Upper lobe of right lung (tissue), 1 donor: ENCODE results near the gene RAB11A. TPM values are rescaled to one million over a fixed set of nuclear protein-coding genes. Genes with fewer than 3 reads are reported as not detected.

ENCODE experiments used
- ATAC-seq: fragments of 200-7000 bp; cut with Tn5 transposase; one replicate; pipeline ENCODE4 v1.9.1; 2020; ENCODE audit warnings: mild to moderate bottlenecking, moderate library complexity
- DNase-seq: peaks from one replicate; pipeline ENCODE4 v3.0.0-alpha.2; 2020
- H3K27ac ChIP-seq: fragments of 200-600 bp; one replicate; pipeline ENCODE4 v1.8.0; 2022
- H3K27me3 ChIP-seq: fragments of 200-600 bp; one replicate; pipeline ENCODE4 v1.8.0; 2022; ENCODE audit warnings: mild to moderate bottlenecking
- H3K36me3 ChIP-seq: fragments of 200-600 bp; one replicate; pipeline ENCODE4 v1.8.0; 2022
- H3K4me1 ChIP-seq: fragments of 200-600 bp; one replicate; pipeline ENCODE4 v1.8.0; 2022
- H3K4me3 ChIP-seq: fragments of 200-600 bp; one replicate; pipeline ENCODE4 v1.8.0; 2022; ENCODE audit warnings: mild to moderate bottlenecking
- H3K9me3 ChIP-seq: fragments of 200-600 bp; one replicate; pipeline ENCODE4 v1.8.0; 2022
- CTCF ChIP-seq: fragments of 200-600 bp; IDR thresholded peaks from one replicate; pipeline ENCODE4 v1.8.0; 2022; ENCODE audit warnings: antibody characterized with exemption
- intact Hi-C: fragments of 100-400 bp; cut with DNase I; formaldehyde crosslinking; loops from one replicate; pipeline ENCODE4 v1.11.0; 2022
- total RNA-seq: library from RNA; stranded (reverse); fragmentation: NEBNext Ultra II Directional; extraction: Animal tissue kit (Norgen Biotek cat#: 25700); gene quantifications from one replicate; pipeline ENCODE4 v1.2.1, GENCODE V29; 2021
- donor health status: DM: no; HTN: yes; CAD: no; lungs with severe emphysema.

Gene RAB11A
- total RNA-seq, 1 donor from 2014 or later: 221 TPM

- ATAC-seq (no peak), DNase-seq (no peak)
- Histone ChIP-seq H3K27me3 (no peaks in the 10 kb centered on the region), H3K27ac (no peak overlapping the region), H3K4me1 (peaks cover 24% of the 10 kb centered on the region), H3K4me3 (no peak overlapping the region), H3K9me3 (no peaks in the 10 kb centered on the region), H3K36me3 (peaks cover 36% of the 10 kb centered on the region)
- intact Hi-C loops: no loop called here
- TF ChIP-seq CTCF: no peak
Measured at GRCh38 chr15:65873256-65873655, 4.0 kb downstream of the RAB11A start.

- no peak overlapping the region for H3K27ac ChIP-seq
- H3K9me3 ChIP-seq: no peaks in the 10 kb centered on the region
- H3K36me3 ChIP-seq: peaks cover 58% of the 10 kb centered on the region
- DNase-seq: no peak
- no peaks in the 10 kb centered on the region for H3K27me3 ChIP-seq
- H3K4me1 ChIP-seq: peaks cover 24% of the 10 kb centered on the region
- no peak for TF ChIP-seq CTCF
- H3K4me3 ChIP-seq: no peak overlapping the region
- intact Hi-C loops: no loop called here
- no peak for ATAC-seq
Measured at GRCh38 chr15:65875458-65875857, 6.2 kb downstream of the RAB11A start.

GRCh38 chr15:65877749-65878148, 8.5 kb downstream of the RAB11A start:
- Histone ChIP-seq H3K4me1 (peaks cover 8% of the 10 kb centered on the region), H3K27ac (no peak overlapping the region), H3K27me3 (no peaks in the 10 kb centered on the region), H3K4me3 (no peak overlapping the region), H3K36me3 (peaks cover 81% of the 10 kb centered on the region), H3K9me3 (no peaks in the 10 kb centered on the region)
- DNase-seq (no peak), ATAC-seq (no peak)
- TF ChIP-seq CTCF: no peak
- intact Hi-C loops: no loop called here

- intact Hi-C loops: no loop called here
- Histone ChIP-seq H3K27ac (no peak overlapping the region), H3K27me3 (no peaks in the 10 kb centered on the region), H3K4me1 (peaks cover 5% of the 10 kb centered on the region), H3K4me3 (no peak overlapping the region), H3K36me3 (peaks cover 95% of the 10 kb centered on the region), H3K9me3 (no peaks in the 10 kb centered on the region)
- no peak for TF ChIP-seq CTCF
- DNase-seq (no peak), ATAC-seq (no peak)
Measured at GRCh38 chr15:65881766-65882434, 12.6 kb downstream of the RAB11A start.

GRCh38 chr15:65883571-65883970, 14.3 kb downstream of the RAB11A start:
- no peak for TF ChIP-seq CTCF
- Histone ChIP-seq H3K9me3 (no peaks in the 10 kb centered on the region), H3K4me3 (no peak overlapping the region), H3K27me3 (no peaks in the 10 kb centered on the region), H3K4me1 (peaks cover 5% of the 10 kb centered on the region), H3K36me3 (peaks cover 95% of the 10 kb centered on the region), H3K27ac (no peak overlapping the region)
- ATAC-seq (no peak), DNase-seq (no peak)
- intact Hi-C loops: no loop called here

GRCh38 chr15:65884511-65884910, 15.2 kb downstream of the RAB11A start:
- H3K27ac ChIP-seq: no peak overlapping the region

More at GRCh38 chr15:65884511-65884910, 15.2 kb downstream of the RAB11A start:
- DNase-seq: no peak
- no peak for ATAC-seq
- Histone ChIP-seq H3K4me1 (peaks cover 5% of the 10 kb centered on the region), H3K4me3 (no peak overlapping the region), H3K36me3 (peaks cover 95% of the 10 kb centered on the region), H3K9me3 (no peaks in the 10 kb centered on the region), H3K27me3 (no peaks in the 10 kb centered on the region)
- no peak for TF ChIP-seq CTCF
- intact Hi-C loops: no loop called here
